Activated naive CD8-positive, alpha-beta T cell treated with anti-CD3 and anti-CD28 coated beads, Interleukin-2, amount 10 ng/mL, durations not matched to agents 7 days and 5 days (primary cell): Measurements from ENCODE around the gene PRCC. TPM values are rescaled to one million over a fixed set of nuclear protein-coding genes. Genes with fewer than 3 reads are reported as not detected.

Source experiments
- ATAC-seq: fragments of 150-1000 bp; cut with Tn5 transposase; one replicate; pipeline ENCODE4 v1.10.0; 2021; ENCODE audit warnings: low read depth, moderate library complexity
- POLR2A ChIA-PET: fragments of 350-600 bp; sonication (Branson Sonifier 250); formaldehyde crosslinking; loops from one replicate; lab custom pipeline; 2021; ENCODE audit warnings: antibody characterized with exemption; lab: Charles Lee
- DNase-seq: peaks from one replicate; pipeline ENCODE4 v3.0.0; 2021
- H3K27ac Mint-ChIP-seq: one replicate; pipeline ENCODE4 v1.8.0; 2022; ENCODE audit warnings: mild to moderate bottlenecking, mixed read lengths
- H3K27me3 Mint-ChIP-seq: one replicate; pipeline ENCODE4 v1.8.0; 2022; ENCODE audit warnings: mild to moderate bottlenecking, moderate library complexity, mixed read lengths
- H3K36me3 Mint-ChIP-seq: one replicate; pipeline ENCODE4 v1.8.0; 2021; ENCODE audit warnings: mild to moderate bottlenecking, mixed read lengths
- H3K4me1 Mint-ChIP-seq: one replicate; pipeline ENCODE4 v1.8.0; 2021; ENCODE audit warnings: mixed read lengths
- H3K4me3 Mint-ChIP-seq: one replicate; pipeline ENCODE4 v1.8.0; 2022; ENCODE audit warnings: mild to moderate bottlenecking, moderate library complexity, mixed read lengths
- H3K9me3 Mint-ChIP-seq: one replicate; pipeline ENCODE4 v1.8.0; 2021; ENCODE audit warnings: mixed read lengths
- total RNA-seq, 2 experiments: library from RNA; stranded (reverse); gene quantifications; one replicate each; pipeline ENCODE4 v1.2.3, GENCODE V29; 2021

PRCC gene
- total RNA-seq, 2 experiments from 2014 or later, result 65.7 to 76.0 TPM

DNA sequence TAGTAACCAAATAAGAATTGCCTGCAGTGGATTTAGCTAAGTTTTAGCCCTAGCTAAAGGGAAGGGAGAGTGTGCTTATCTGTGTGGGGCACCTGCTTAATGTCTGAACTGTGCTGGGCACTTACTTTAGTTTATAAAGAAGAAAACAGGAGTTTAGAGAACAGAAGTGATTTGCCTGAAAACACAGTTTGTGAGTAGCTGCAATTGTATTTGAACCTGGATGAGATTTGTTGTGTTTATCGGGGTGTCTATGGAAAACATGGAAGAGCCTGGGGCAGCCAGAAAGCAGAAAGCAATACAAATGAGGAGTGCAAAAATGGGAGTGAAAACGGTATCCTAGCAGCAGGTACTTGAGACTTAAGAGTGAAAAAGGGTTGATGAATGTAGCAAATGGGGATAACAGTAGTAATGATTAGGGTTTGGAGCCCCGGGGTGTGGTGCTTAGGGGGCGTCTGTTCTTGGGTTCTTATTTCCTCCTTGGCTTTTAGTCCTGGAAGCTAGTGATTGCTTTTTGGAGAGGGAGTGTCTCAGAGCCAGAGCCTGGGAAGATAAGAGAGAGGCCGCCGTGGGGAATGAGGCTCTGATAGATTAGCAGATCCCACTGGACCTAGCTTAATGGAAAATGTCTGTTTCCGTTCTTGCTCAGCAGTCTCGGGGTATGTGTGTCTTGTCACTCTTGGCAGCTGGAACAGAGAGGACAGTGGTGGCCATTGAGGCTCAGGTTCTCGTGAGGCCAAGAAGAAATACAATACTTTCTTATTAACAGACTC is 5.6 kb downstream of the PRCC start:
- ATAC-seq (no peak), DNase-seq (no peak)
- POLR2A ChIA-PET, result interaction anchor here (1.1 kb wide), 1 partner anchor 21 kb away, joined by 5 read pairs; the partner anchor contains the start of gene HDGF
- Mint-ChIP-seq H3K27ac (no peak overlapping the region), H3K4me1 (peaks cover 51% of the 10 kb centered on the region), H3K4me3 (no peak overlapping the region), H3K36me3 (peaks cover 25% of the 10 kb centered on the region), H3K27me3 (no peaks in the 10 kb centered on the region), H3K9me3 (no peaks in the 10 kb centered on the region)

DNA sequence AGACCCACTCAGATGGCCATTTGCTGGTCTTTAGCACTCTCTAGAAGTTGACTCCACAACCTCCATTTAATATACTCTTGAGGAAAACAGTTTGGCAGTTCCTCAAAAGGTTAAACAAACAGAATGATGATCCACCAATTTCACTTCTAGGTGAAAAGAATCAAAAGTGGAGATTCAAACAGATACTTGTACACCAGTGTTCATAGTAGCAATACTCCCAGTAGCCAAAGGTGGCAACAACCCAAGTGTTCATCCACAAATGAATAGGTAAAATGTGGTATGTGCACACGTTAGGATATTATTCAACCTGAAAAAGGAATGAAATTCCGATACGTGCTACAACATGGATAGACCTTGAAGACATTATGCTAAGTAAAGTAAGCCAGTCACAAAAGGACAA is 6.3 kb downstream of the PRCC start:
- Mint-ChIP-seq H3K27ac (peak overlapping the region; percentile 37), H3K4me3 (no peak overlapping the region), H3K36me3 (peaks cover 27% of the 10 kb centered on the region), H3K4me1 (peaks cover 52% of the 10 kb centered on the region), H3K27me3 (no peaks in the 10 kb centered on the region), H3K9me3 (no peaks in the 10 kb centered on the region)
- DNase-seq (no peak), ATAC-seq (peak; percentile 22)
- POLR2A ChIA-PET, result no interaction called here

DNA sequence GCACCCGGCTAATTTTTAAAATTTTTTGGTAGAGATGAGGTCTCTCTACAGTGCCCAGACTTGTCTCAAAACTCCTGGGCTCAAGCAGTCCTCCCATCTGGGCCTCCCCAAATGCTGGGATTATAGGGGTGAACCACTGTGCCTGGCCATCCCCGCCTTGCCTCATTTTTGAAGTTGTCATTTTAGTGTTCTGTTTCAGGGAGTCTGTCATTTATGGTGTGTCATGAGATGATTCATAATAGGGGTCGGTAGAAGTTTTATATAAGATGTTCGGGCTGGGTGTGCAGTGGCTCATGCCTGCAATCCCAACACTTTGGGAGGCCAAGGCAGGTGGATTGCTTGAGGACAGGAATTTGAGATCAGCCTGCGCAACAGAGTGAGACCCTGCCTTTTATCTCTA is 8.5 kb downstream of the PRCC start:
- Mint-ChIP-seq H3K27ac (no peak overlapping the region), H3K36me3 (peaks cover 19% of the 10 kb centered on the region), H3K4me3 (no peak overlapping the region), H3K4me1 (peaks cover 38% of the 10 kb centered on the region), H3K9me3 (no peaks in the 10 kb centered on the region), H3K27me3 (no peaks in the 10 kb centered on the region)
- DNase-seq (no peak), ATAC-seq (no peak)
- POLR2A ChIA-PET, result interaction anchor here (0.7 kb wide), 1 partner anchor 89 kb away, joined by 4 read pairs; no protein-coding TSS in a partner anchor

DNA sequence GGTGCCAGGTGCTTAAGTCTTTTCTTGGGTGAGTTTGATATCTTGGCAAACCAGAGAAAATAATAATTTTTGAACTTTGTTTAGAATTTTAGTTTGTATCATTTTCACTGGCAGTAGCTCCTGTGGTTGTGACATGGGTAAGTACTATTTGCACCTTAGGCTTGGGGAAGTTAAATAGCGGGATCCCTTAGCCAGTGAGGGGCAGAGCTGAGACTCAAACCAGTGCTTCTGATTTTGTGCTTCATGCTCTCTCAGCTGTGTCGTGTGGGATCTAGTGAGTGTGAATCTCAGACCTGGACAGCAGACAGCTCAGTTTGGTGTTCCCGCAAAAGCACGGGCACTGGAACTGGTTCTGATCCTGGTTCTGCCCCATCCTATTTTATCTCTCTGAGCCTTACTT is 9.6 kb downstream of the PRCC start:
- POLR2A ChIA-PET, result interaction anchor here (0.6 to 1.0 kb wide), 2 partner anchors 25 to 51 kb away, joined by 3 read pairs; partner anchors contain the start of gene HDGF
- Mint-ChIP-seq H3K9me3 (no peaks in the 10 kb centered on the region), H3K4me1 (peaks cover 37% of the 10 kb centered on the region), H3K27ac (no peak overlapping the region), H3K4me3 (no peak overlapping the region), H3K36me3 (peaks cover 14% of the 10 kb centered on the region), H3K27me3 (no peaks in the 10 kb centered on the region)
- DNase-seq (no peak), ATAC-seq (no peak)

DNA sequence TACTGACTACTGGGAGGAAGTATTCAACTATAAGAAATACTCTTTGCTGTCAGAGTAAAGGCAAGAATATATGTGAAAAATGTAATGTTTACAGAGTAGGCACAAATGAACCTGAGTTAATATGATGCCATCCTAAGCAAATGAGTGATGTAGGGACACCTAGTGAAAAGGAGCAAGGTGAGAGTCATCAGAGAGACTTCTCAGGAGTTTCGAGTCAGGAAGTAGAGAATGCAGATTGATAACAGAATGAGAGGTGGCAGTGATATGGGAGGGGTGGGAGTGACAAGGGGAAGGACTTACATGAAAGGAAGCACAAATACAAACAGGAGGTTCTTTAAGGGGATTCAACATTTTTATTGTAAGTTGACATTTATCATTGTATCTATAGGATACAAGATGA is 10.2 kb downstream of the PRCC start:
- Mint-ChIP-seq H3K4me1 (peaks cover 35% of the 10 kb centered on the region), H3K9me3 (no peaks in the 10 kb centered on the region), H3K36me3 (peaks cover 14% of the 10 kb centered on the region), H3K27me3 (no peaks in the 10 kb centered on the region), H3K27ac (peak overlapping the region; percentile 19), H3K4me3 (no peak overlapping the region)
- ATAC-seq (no peak), DNase-seq (no peak)
- POLR2A ChIA-PET, result interaction anchor here (0.6 kb wide), 1 partner anchor 51 kb away, joined by 3 read pairs; no protein-coding TSS in a partner anchor

DNA sequence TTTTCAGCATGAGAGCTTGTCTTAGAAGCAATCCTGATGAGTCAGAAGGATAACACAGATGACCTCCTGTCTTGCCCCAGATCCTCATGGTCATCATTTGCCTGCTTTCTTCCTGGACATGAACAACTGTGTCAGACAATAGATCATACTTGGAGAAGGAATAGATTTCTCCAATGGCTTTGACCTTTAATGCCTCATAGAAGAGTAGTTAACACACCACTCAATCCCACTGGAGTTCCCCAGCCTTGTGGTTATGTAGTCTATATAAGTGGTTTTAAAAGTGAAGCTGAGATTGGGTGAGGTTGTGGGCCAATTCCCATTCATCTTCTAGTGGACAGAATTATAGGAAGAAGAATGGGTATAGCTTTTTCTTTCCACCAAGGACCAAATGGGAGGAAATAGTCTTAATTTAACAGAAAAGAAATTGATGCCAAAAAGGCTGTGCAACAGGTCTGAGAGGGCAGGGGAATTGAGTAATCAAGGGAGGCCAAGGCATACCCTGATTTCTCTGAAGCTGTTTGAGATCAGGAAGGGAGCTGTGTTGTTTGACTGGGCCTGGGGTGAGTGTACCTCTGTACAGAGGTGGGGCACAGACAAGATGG is 14.4 kb downstream of the PRCC start:
- Mint-ChIP-seq H3K4me1 (peaks cover 27% of the 10 kb centered on the region), H3K36me3 (peaks cover 19% of the 10 kb centered on the region), H3K4me3 (no peak overlapping the region), H3K27ac (no peak overlapping the region), H3K9me3 (no peaks in the 10 kb centered on the region), H3K27me3 (no peaks in the 10 kb centered on the region)
- no peak for DNase-seq
- POLR2A ChIA-PET, result interaction anchor here (1.0 kb wide), 1 partner anchor 9 kb away, joined by 4 read pairs; no protein-coding TSS in a partner anchor
- ATAC-seq, result no peak

DNA sequence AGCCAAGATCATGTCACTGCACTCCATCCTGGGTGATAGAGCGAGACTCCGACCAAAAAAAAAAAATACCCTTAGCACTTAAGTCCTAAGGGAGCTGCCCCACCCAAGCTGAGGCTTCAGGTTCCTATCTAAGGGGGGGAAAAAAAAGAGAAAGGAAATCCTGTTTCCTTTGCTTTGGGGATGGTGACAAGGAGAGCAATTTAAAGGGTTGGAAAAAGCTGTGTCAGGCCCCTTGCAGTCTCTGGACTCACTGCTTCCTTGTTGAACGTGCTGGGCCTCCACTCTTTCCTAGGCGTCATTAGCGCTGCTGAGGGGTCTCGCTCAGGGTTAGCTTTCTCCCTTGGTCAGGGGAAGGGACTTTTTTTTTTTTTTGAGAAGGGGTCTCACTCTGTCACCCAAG is 18.1 kb downstream of the PRCC start:
- Mint-ChIP-seq H3K36me3 (peaks cover 23% of the 10 kb centered on the region), H3K4me3 (no peak overlapping the region), H3K4me1 (peaks cover 16% of the 10 kb centered on the region), H3K27ac (no peak overlapping the region), H3K9me3 (no peaks in the 10 kb centered on the region), H3K27me3 (no peaks in the 10 kb centered on the region)
- POLR2A ChIA-PET, result interaction anchor here (0.6 kb wide), 1 partner anchor 75 kb away, joined by 3 read pairs; the partner anchor contains the start of gene NTRK1
- ATAC-seq (no peak), DNase-seq (no peak)

DNA sequence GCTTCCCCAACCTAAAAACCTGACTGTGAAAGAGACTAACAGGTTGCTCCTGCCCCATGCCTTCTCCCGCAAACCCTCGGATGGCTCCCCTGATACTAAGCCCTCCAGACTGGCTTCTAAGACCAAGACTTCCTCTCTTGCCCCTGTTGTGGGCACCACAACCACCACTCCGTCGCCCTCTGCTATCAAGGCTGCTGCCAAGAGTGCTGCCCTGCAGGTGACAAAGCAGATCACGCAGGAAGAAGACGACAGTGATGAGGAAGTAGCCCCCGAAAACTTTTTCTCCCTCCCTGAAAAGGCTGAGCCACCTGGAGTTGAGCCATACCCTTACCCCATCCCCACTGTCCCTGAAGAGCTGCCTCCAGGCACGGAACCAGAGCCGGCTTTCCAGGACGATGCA is 19.3 kb downstream of the PRCC start:
- Mint-ChIP-seq H3K4me1 (peaks cover 14% of the 10 kb centered on the region), H3K27ac (no peak overlapping the region), H3K4me3 (no peak overlapping the region), H3K36me3 (peaks cover 27% of the 10 kb centered on the region), H3K9me3 (no peaks in the 10 kb centered on the region), H3K27me3 (no peaks in the 10 kb centered on the region)
- POLR2A ChIA-PET, result no interaction called here
- DNase-seq (no peak), ATAC-seq (no peak)

DNA sequence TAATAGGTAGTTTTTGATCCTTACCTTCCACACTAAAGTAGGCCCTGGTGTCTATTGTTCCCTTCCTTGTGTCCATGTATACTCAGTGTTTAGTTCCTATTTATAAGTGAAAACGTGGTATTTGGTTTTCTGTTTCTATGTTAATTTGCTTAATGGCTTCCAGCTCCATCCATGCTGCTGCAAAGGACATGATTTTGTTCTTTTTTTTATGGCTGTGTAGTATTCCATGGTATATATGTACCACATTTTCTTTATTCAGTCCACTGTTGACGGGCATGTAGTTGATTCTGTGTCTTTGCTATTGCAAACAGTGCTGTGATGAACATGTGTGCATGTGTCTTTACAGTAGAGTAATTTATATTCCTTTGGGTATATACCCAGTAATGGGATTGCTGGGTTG is 20.8 kb downstream of the PRCC start:
- no peaks in the 10 kb centered on the region for H3K27me3 Mint-ChIP-seq
- H3K4me3 Mint-ChIP-seq, result no peak overlapping the region
- POLR2A ChIA-PET, result no interaction called here
- H3K27ac Mint-ChIP-seq, result no peak overlapping the region
- no peak for DNase-seq
- no peak for ATAC-seq
- H3K9me3 Mint-ChIP-seq, result no peaks in the 10 kb centered on the region
- H3K4me1 Mint-ChIP-seq, result peaks cover 8% of the 10 kb centered on the region
- peaks cover 26% of the 10 kb centered on the region for H3K36me3 Mint-ChIP-seq

DNA sequence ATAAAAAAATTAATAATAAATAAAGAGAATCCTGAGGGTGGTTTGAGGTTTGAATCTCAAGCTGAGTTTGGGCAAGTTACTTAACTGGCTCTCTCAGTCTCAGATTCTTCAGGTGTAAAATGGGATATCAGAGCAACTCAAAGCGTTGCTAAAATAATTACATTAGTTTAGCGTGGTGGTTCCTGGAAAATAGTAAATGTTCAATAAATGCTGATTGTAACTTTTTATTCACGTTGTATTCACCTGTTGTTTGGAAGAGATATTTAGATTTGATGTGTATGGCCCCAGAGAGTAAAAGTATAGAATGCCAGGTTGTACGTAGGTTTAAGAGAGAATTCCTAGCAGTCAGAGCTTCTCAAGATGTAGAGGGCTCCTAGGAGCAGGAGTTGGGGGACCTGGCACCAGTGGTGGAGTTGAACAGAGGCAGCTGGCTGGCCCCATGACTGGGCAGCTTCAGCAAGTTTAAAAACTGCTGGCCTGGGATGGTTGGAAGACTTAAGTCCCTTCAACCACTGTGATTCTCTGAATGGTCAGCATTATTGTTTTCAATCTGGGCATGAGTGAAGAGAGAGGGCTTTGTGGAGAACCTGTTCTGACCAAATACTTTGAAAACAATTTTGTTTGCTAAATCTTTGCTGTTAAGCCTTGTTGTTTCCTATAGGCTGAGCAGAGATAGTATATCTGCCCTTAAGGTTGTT is 22.4 kb downstream of the PRCC start:
- Mint-ChIP-seq H3K9me3 (no peaks in the 10 kb centered on the region), H3K4me3 (no peak overlapping the region), H3K4me1 (peaks cover 8% of the 10 kb centered on the region), H3K36me3 (peaks cover 24% of the 10 kb centered on the region), H3K27me3 (no peaks in the 10 kb centered on the region), H3K27ac (no peak overlapping the region)
- no peak for ATAC-seq
- POLR2A ChIA-PET, result interaction anchor here (0.6 to 1.5 kb wide), 2 partner anchors 8 to 73 kb away, joined by 3 to 4 read pairs; no protein-coding TSS in a partner anchor
- DNase-seq, result no peak

DNA sequence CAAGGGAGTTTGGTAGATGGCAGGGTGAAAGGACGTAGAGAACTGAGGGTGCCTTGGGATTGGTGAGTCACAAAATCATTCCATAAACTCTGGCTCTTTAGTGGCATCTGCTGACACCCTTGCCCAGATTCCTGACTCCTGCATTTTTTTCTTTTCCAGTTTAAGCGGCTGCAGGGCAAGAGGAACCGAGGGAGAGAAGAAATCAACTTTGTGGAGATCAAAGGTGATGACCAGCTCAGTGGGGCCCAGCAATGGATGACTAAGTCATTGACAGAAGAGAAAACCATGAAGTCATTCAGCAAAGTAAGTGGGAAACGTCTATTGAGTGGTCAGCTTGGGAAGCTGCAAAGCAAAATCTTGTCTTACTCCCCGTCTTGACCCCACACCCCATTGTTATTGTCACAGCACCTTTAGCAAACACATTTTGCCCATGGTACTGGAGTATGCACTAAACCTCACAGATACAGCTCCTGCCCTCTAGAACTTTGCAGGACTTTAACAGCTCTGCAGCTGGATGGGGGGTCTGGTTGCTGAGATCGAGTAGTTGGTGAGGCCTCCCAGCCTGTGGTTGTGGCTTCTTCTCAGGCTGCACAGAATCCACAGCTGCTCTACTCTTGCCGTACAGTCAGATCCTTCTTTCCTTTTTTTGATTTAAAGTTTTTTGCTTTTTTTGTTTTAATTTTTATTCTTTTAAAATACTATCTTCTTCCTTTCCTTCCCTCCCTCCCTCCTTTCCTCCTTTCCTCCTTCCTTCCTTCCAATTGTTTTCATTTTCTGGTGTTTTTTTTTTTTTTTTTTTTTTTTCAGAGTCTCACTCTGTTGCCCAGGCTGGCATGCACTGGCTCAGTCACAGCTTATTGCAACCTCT is 27.4 kb downstream of the PRCC start:
- Mint-ChIP-seq H3K36me3 (peaks cover 20% of the 10 kb centered on the region), H3K27me3 (no peaks in the 10 kb centered on the region), H3K4me3 (no peak overlapping the region), H3K27ac (no peak overlapping the region), H3K4me1 (peaks cover 1% of the 10 kb centered on the region), H3K9me3 (no peaks in the 10 kb centered on the region)
- POLR2A ChIA-PET, result interaction anchor here (0.8 to 1.4 kb wide), 2 partner anchors 22 to 66 kb away, joined by 3 to 4 read pairs; partner anchors contain the start of genes ISG20L2, METTL25B and SH2D2A
- ATAC-seq (no peak), DNase-seq (no peak)

DNA sequence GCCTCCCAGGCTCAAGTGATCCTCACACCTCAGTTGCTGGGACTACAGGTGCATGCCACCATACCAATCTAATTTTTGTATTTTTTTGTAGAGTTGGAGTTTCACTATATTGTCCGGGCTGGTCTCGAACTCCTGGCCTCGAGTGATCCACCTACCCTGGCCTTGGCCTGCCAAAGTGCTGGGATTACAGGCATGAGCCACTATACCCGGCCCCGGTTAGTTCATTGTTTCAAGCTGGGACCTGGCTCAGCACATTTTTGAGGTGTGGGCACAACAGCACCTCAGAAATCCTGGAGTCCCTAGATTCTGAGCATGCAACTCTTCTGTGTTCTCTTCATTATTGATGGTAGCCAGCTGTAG is 28.0 kb downstream of the PRCC start:
- POLR2A ChIA-PET, result interaction anchor here (0.8 to 1.4 kb wide), 2 partner anchors 21 to 67 kb away, joined by 3 to 4 read pairs; partner anchors contain the start of genes ISG20L2, METTL25B and SH2D2A
- peaks cover 1% of the 10 kb centered on the region for H3K4me1 Mint-ChIP-seq
- DNase-seq (no peak), ATAC-seq (no peak)
- no peak overlapping the region for H3K27ac Mint-ChIP-seq
- no peaks in the 10 kb centered on the region for H3K9me3 Mint-ChIP-seq
- no peaks in the 10 kb centered on the region for H3K27me3 Mint-ChIP-seq
- peaks cover 20% of the 10 kb centered on the region for H3K36me3 Mint-ChIP-seq
- no peak overlapping the region for H3K4me3 Mint-ChIP-seq
